Measurements from ENCODE around the gene FAM181B. TPM values are rescaled to one million over a fixed set of nuclear protein-coding genes. Genes with fewer than 3 reads are reported as not detected.

The FAM181B gene
- total and polyA plus RNA-seq, 11 donors = 0.06 to 0.35 (median 0.10) TPM; not detected in 3

- intact Hi-C loops (cut with DNase I) = no loop called here
- ATAC-seq (no peak), DNase-seq (no peak)
- WGBS, 4 donors = 66 to 77% (median 69%) methylated on average over 8 of the region's 8 CpGs
- Histone ChIP-seq H3K27me3 (no peaks in the 10 kb centered on the region), H3K4me3 (peak overlapping the region in 1 of 12 donors; percentile 2), H3K27ac (no peak overlapping the region), H3K9me3 (no peaks in the 10 kb centered on the region), H3K36me3 (no peaks in the 10 kb centered on the region), H3K4me1 (peaks cover 0 to 3% (median 0%) of the 10 kb centered on the region in 12 donors)
- TF ChIP-seq POLR2A (IDR thresholded peaks at IDR 0.05) = no peak
Measured at GRCh38 chr11:82756765-82757639, 23.3 kb upstream of the FAM181B start.

- H3K27ac ChIP-seq = no peak overlapping the region
- WGBS, 4 donors = 42 to 50% (median 47%) methylated on average over 4 of the region's 4 CpGs
Measured at GRCh38 chr11:82754410-82754809, 20.7 kb upstream of the FAM181B start.

GRCh38 chr11:82753921-82754320, 20.3 kb upstream of the FAM181B start:
- ATAC-seq (no peak), DNase-seq (no peak)
- Histone ChIP-seq H3K9me3 (no peaks in the 10 kb centered on the region), H3K27ac (no peak overlapping the region), H3K36me3 (no peaks in the 10 kb centered on the region), H3K27me3 (no peaks in the 10 kb centered on the region), H3K4me1 (peaks cover 0 to 3% (median 0%) of the 10 kb centered on the region in 12 donors), H3K4me3 (no peak overlapping the region)
- intact Hi-C loops (cut with DNase I) = loop anchor here in 1 of 10 donors (5.0 kb wide), 1 partner anchor 52 kb away; no protein-coding TSS in a partner anchor
- TF ChIP-seq, protein P1, sequence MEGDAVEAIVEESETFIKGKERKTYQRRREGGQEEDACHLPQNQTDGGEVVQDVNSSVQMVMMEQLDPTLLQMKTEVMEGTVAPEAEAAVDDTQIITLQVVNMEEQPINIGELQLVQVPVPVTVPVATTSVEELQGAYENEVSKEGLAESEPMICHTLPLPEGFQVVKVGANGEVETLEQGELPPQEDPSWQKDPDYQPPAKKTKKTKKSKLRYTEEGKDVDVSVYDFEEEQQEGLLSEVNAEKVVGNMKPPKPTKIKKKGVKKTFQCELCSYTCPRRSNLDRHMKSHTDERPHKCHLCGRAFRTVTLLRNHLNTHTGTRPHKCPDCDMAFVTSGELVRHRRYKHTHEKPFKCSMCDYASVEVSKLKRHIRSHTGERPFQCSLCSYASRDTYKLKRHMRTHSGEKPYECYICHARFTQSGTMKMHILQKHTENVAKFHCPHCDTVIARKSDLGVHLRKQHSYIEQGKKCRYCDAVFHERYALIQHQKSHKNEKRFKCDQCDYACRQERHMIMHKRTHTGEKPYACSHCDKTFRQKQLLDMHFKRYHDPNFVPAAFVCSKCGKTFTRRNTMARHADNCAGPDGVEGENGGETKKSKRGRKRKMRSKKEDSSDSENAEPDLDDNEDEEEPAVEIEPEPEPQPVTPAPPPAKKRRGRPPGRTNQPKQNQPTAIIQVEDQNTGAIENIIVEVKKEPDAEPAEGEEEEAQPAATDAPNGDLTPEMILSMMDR (IDR thresholded peaks at IDR 0.05) = no peak
- no peak for TF ChIP-seq POLR2A (IDR thresholded peaks at IDR 0.05)
- WGBS, 4 donors = 75 to 83% (median 79%) methylated on average over 1 of the region's 1 CpG

More at GRCh38 chr11:82754410-82754809, 20.7 kb upstream of the FAM181B start:
- H3K4me1 ChIP-seq = peaks cover 0 to 3% (median 0%) of the 10 kb centered on the region in 12 donors
- H3K27me3 ChIP-seq = no peaks in the 10 kb centered on the region
- no peak for ATAC-seq
- TF ChIP-seq, protein P1 (IDR thresholded peaks at IDR 0.05) = no peak
- no peak for TF ChIP-seq POLR2A (IDR thresholded peaks at IDR 0.05)
- no peak overlapping the region for H3K4me3 ChIP-seq
- H3K9me3 ChIP-seq = no peaks in the 10 kb centered on the region
- H3K36me3 ChIP-seq = no peaks in the 10 kb centered on the region
- no peak for DNase-seq
- intact Hi-C loops (cut with DNase I) = loop anchor here in 1 of 10 donors (5.0 kb wide), 1 partner anchor 52 kb away; no protein-coding TSS in a partner anchor

DNA sequence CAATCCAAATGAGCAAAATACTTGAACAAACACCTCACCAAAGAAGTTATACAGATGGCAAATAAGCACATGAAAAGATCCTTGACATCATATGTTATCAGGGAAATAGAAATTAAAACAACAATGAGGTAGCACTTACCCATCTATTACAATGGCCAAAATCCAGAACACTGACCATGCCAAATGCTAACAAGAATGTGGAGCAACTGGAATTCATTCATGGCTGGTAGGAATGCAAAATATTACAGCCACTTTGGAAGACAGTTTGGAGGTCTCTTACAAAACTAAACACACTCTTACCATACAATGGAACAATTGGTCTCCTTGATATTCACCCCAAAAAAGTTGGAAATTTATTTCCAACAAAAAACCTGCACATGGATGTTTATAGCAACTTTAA, 19.1 kb upstream of the FAM181B start:
- Histone ChIP-seq H3K27ac (no peak overlapping the region), H3K27me3 (no peaks in the 10 kb centered on the region), H3K9me3 (no peaks in the 10 kb centered on the region), H3K4me1 (peaks cover 0 to 3% (median 0%) of the 10 kb centered on the region in 12 donors), H3K36me3 (no peaks in the 10 kb centered on the region), H3K4me3 (no peak overlapping the region)
- DNase-seq (no peak), ATAC-seq (no peak)
- intact Hi-C loops (cut with DNase I) = loop anchor here in 1 of 10 donors (5.0 kb wide), 1 partner anchor 50 kb away; no protein-coding TSS in a partner anchor
- no peak for TF ChIP-seq POLR2A (IDR thresholded peaks at IDR 0.05)
- TF ChIP-seq, protein P1 (IDR thresholded peaks at IDR 0.05) = no peak

Data from heart left ventricle (tissue), 16 donors.